T-helper 17 cell (primary cell): ENCODE measurements around the gene ORM1. TPM values are rescaled to one million over a fixed set of nuclear protein-coding genes. Genes with fewer than 3 reads are reported as not detected.
A peak's percentile ranks its signal among the peaks of the same experiment; 100 is the strongest.
"Not testable (repeated sequence)": the region's sequence is repeated elsewhere in the genome, so short reads cannot be mapped to it uniquely, and the experiment has no call there.

Experiments
- ATAC-seq: fragments of 150-1000 bp; cut with Tn5 transposase; 2 replicates; pipeline ENCODE4 v1.10.0; 2021; ENCODE audit warnings: mild to moderate bottlenecking, moderate library complexity
- DNase-seq, 3 donors: peaks; one replicate each; pipeline versions ENCODE4 v3.0.0 to v3.0.0-alpha.2; 2020 to 2021
- H3K9me3 ChIP-seq: one replicate; pipeline ENCODE4 v1.7.0; 2013; ENCODE audit warnings: low read length, mild to moderate bottlenecking; ENCODE audit not compliant: control insufficient read depth, poor library complexity, severe bottlenecking
- H3K27ac Mint-ChIP-seq: one replicate; pipeline ENCODE4 v1.8.0; 2022; ENCODE audit warnings: mild to moderate bottlenecking, moderate library complexity, mixed read lengths
- H3K27me3 Mint-ChIP-seq: one replicate; pipeline ENCODE4 v1.8.0; 2022; ENCODE audit warnings: mixed read lengths
- H3K36me3 Mint-ChIP-seq: one replicate; pipeline ENCODE4 v1.8.0; 2022; ENCODE audit warnings: low read depth, mixed read lengths
- H3K4me1 Mint-ChIP-seq: one replicate; pipeline ENCODE4 v1.8.0; 2022; ENCODE audit warnings: mild to moderate bottlenecking, mixed read lengths
- H3K4me3 Mint-ChIP-seq: one replicate; pipeline ENCODE4 v1.8.0; 2022; ENCODE audit warnings: mild to moderate bottlenecking, moderate library complexity, mixed read lengths
- total RNA-seq, 4 donors: library from RNA in 2 of 4; stranded (reverse) in 2 of 4; gene quantifications; one replicate each; pipeline ENCODE4 v1.2.3 and lab custom pipeline; 2022 to 2026

Gene ORM1
- total RNA-seq, 2 donors from 2014 or later: not detected

GRCh38 chr9:114316605-114317230, 6.2 kb upstream of the ORM1 start:
- H3K27me3 Mint-ChIP-seq: peaks cover 18% of the 10 kb centered on the region
- no peaks in the 10 kb centered on the region for H3K9me3 ChIP-seq
- DNase-seq: no peak
- peaks cover 2% of the 10 kb centered on the region for H3K36me3 Mint-ChIP-seq
- H3K27ac Mint-ChIP-seq: no peak overlapping the region
- H3K4me3 Mint-ChIP-seq: no peak overlapping the region
- no peaks in the 10 kb centered on the region for H3K4me1 Mint-ChIP-seq
- no peak for ATAC-seq

- no peak for DNase-seq
- Mint-ChIP-seq H3K36me3 (peaks cover 2% of the 10 kb centered on the region), H3K4me3 (no peak overlapping the region), H3K4me1 (no peaks in the 10 kb centered on the region), H3K27me3 (peaks cover 20% of the 10 kb centered on the region), H3K27ac (no peak overlapping the region)
- H3K9me3 ChIP-seq: no peaks in the 10 kb centered on the region
- ATAC-seq: no peak
Observed at GRCh38 chr9:114317665-114318357, 5.1 kb upstream of the ORM1 start.

- DNase-seq (no peak), ATAC-seq (no peak)
- H3K27me3 Mint-ChIP-seq: peaks cover 20% of the 10 kb centered on the region
Observed at GRCh38 chr9:114318416-114318815, 4.5 kb upstream of the ORM1 start.

DNA sequence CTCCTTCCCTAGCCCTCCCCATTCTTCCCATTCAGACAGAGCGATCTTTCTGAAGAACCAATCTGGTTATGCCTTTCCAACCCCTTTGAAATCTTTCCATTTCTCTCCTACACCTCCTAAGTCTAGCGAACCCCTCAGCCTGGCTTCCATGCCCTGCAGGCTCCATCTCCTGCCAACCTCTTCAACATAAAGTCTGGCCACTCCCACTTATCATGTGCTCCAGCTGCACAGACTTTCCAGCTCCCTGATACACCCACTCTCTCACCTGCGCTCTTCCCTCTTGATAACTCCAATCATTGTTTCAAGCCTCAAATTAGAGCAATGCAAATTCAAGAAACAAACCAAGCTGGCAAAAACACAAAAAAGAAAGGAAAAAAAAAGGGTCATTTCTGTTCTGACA, 3.8 kb upstream of the ORM1 start:
- H3K27me3 Mint-ChIP-seq: peaks cover 20% of the 10 kb centered on the region
- peaks cover 2% of the 10 kb centered on the region for H3K36me3 Mint-ChIP-seq
- DNase-seq (no peak), ATAC-seq (no peak)
- no peaks in the 10 kb centered on the region for H3K4me1 Mint-ChIP-seq
- H3K4me3 Mint-ChIP-seq: no peak overlapping the region
- H3K9me3 ChIP-seq: no peaks in the 10 kb centered on the region
- no peak overlapping the region for H3K27ac Mint-ChIP-seq

More at GRCh38 chr9:114318416-114318815, 4.5 kb upstream of the ORM1 start:
- Mint-ChIP-seq H3K4me3 (no peak overlapping the region), H3K36me3 (peaks cover 2% of the 10 kb centered on the region), H3K27ac (no peak overlapping the region), H3K4me1 (no peaks in the 10 kb centered on the region)
- H3K9me3 ChIP-seq: no peaks in the 10 kb centered on the region

DNA sequence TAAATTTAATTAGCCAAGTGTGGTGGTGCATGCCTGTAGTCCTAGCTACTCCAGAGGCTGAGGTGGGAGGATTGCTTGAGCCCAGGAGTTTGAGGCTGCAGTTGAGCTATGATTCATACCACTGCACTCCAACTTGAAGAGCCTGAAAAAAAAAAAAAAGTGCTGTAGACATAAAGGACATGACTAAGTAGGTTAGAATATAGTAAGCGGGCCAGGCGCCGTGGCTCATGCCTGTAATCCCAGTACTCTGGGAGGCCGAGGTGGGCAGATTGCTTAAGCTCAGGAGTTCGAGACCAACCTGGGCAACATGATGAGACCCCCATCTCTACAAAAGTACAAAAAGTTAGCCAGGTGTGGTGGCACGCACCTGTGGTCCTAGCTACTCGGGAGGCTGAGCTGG, 2.2 kb upstream of the ORM1 start:
- DNase-seq, H3K9me3 ChIP-seq, H3K27ac Mint-ChIP-seq, H3K4me1 Mint-ChIP-seq, ATAC-seq, H3K4me3 Mint-ChIP-seq, H3K36me3 Mint-ChIP-seq: not testable (repeated sequence)
- peaks cover 20% of the 10 kb centered on the region for H3K27me3 Mint-ChIP-seq

DNA sequence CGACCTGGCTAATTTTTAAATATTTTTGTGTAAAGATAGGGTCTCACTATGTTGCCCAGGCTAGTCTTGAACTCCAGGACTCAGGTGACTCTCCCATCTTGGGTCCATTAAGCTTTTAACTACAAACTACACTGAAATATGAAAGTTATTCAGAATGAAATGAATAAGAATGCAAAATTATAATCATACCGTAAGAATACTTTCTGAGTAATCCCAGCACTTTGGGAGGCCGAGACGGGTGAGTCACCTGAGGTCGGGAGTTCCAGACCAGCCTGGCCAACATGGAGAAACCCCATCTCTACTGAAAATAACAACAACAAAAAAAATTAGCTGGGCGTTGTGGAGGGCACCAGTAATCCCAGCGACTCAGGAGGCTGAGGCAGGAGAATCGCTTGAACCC, 1.1 kb upstream of the ORM1 start:
- H3K36me3 Mint-ChIP-seq: no peaks in the 10 kb centered on the region
- no peaks in the 10 kb centered on the region for H3K9me3 ChIP-seq
- H3K4me1 Mint-ChIP-seq: no peaks in the 10 kb centered on the region
- H3K4me3 Mint-ChIP-seq: no peak overlapping the region
- H3K27me3 Mint-ChIP-seq: peaks cover 20% of the 10 kb centered on the region
- no peak for DNase-seq
- no peak for ATAC-seq
- no peak overlapping the region for H3K27ac Mint-ChIP-seq

DNA sequence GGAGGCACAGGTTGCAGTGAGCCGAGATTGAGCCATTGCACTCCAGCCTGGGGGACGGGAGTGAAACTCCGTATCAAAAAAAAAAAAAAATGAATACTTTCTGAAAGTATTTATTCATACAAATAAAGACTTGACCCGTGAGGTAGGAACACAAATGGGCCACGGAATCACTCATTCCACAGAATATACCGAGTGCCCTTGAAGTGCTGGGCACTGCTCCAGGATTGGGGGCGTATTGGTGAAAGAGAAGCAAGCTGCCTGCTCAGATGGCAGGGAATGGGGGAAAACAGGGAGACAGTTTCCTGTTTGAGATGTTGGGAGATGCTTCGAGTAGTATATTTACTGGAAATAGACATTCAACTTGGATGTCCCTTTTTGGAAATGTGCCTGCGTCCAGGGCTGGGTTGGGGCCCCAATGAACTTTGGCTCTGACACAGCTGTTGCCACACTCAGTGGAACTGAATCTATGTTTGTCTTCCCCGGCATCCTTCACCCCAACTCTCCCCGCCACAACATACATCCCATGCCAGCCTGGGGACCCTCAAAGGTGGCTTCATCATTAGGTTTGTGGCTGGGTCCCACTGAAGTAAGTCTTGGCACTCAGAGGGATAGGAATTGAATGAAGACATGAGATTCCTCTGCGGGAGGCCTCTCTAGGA, 609 bp upstream of the ORM1 start:
- DNase-seq, H3K9me3 ChIP-seq, ATAC-seq, H3K27ac Mint-ChIP-seq, H3K4me1 Mint-ChIP-seq, H3K36me3 Mint-ChIP-seq, H3K4me3 Mint-ChIP-seq: not testable (repeated sequence)
- peaks cover 20% of the 10 kb centered on the region for H3K27me3 Mint-ChIP-seq

- not testable (repeated sequence) for H3K4me1 Mint-ChIP-seq, H3K9me3 ChIP-seq, H3K36me3 Mint-ChIP-seq, DNase-seq, H3K4me3 Mint-ChIP-seq, H3K27ac Mint-ChIP-seq, ATAC-seq
- peaks cover 15% of the 10 kb centered on the region for H3K27me3 Mint-ChIP-seq
Observed at GRCh38 chr9:114323849-114324248, 951 bp downstream of the ORM1 start.

- DNase-seq: no peak
- H3K27ac Mint-ChIP-seq: no peak overlapping the region
- no peaks in the 10 kb centered on the region for H3K4me1 Mint-ChIP-seq
- no peaks in the 10 kb centered on the region for H3K9me3 ChIP-seq
- no peak overlapping the region for H3K4me3 Mint-ChIP-seq
- H3K36me3 Mint-ChIP-seq: no peaks in the 10 kb centered on the region
- peaks cover 9% of the 10 kb centered on the region for H3K27me3 Mint-ChIP-seq
- no peak for ATAC-seq
Observed at GRCh38 chr9:114324492-114324891, 1.6 kb downstream of the ORM1 start.

DNA sequence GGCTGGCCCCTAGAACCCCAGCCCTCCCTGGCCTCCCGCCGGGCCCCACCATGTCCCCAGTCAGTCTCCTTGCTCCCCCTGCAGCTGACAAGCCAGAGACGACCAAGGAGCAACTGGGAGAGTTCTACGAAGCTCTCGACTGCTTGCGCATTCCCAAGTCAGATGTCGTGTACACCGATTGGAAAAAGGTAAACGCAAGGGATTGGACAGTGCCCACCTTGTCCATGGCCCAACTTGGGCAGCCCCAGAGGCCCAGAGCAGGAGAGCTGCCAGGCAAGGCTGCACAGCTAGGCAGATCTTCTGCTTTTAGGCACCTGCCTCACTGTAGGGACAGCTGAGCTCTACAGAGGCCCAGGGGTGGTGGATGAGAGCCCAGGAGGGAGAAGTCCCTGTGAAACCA, 2.1 kb downstream of the ORM1 start:
- not testable (repeated sequence) for H3K27me3 Mint-ChIP-seq

DNA sequence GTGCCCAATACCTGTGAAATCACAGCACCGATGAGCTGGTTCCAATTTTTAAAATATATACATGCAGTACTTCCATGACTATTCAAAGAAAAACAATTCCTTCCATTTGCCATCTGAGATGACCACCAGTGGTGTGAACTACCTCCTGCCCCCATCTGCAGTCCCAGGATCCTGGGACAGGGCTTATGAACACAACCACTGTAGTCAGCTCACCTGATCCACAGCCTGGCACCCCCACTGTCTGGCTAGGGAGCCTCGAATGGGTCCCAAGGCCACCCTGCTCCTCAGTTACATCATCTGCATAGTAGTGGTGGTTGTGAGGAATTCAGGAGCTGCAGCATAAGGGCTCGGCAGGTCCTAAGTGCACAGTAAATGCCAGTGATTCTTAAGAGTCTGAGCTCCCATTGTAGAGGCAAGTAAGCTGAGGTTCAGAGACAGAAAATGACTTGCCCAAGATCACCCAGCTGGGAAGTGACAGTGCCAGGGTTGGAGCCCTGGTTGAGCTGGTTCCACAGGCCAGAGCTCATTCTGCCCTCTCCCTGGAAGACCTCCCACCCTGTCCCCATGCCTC, 2.9 kb downstream of the ORM1 start:
- H3K27ac Mint-ChIP-seq, ATAC-seq, DNase-seq, H3K4me3 Mint-ChIP-seq, H3K27me3 Mint-ChIP-seq, H3K4me1 Mint-ChIP-seq, H3K9me3 ChIP-seq, H3K36me3 Mint-ChIP-seq: not testable (repeated sequence)

More for the DNA sequence above, 2.1 kb downstream of the ORM1 start:
- DNase-seq, H3K4me3 Mint-ChIP-seq, H3K9me3 ChIP-seq, H3K36me3 Mint-ChIP-seq, H3K27ac Mint-ChIP-seq, H3K4me1 Mint-ChIP-seq: not testable (repeated sequence)
- ATAC-seq: peak; percentile 14

DNA sequence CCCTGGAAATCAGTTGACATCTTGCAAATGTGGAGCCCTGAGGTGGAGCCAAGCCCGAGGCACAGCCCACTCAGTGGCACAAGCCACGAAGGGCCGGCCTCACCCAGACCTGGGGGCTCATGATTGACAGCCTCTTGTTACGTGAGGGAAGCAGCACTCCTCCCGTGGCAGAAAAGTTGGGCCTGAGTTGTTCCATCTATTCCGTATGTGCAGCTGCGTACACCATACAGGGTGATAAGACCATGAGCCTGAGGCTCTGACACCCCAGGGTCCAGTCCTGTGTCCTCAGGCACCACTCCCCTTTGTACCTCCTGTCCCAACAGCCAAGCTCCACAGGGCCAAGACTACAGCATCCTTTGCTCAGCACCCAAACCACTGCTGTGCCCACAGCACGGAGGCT, 4.9 kb downstream of the ORM1 start:
- H3K36me3 Mint-ChIP-seq: no peaks in the 10 kb centered on the region
- H3K27ac Mint-ChIP-seq: no peak overlapping the region
- H3K4me1 Mint-ChIP-seq: peaks cover 9% of the 10 kb centered on the region
- no peak for DNase-seq
- no peak for ATAC-seq
- H3K9me3 ChIP-seq: no peaks in the 10 kb centered on the region
- H3K4me3 Mint-ChIP-seq: no peak overlapping the region
- no peaks in the 10 kb centered on the region for H3K27me3 Mint-ChIP-seq

GRCh38 chr9:114328357-114328820, 5.5 kb downstream of the ORM1 start:
- not testable (repeated sequence) for H3K4me3 Mint-ChIP-seq, DNase-seq, H3K4me1 Mint-ChIP-seq, H3K9me3 ChIP-seq, H3K36me3 Mint-ChIP-seq, ATAC-seq, H3K27me3 Mint-ChIP-seq, H3K27ac Mint-ChIP-seq
